GM18873 (cell line): ENCODE measurements around the gene EML6.

Experiments
- ATAC-seq: cut with Tn5 transposase; IDR thresholded peaks from one replicate; pipeline ENCODE4 v1.9.1; 2021; ENCODE audit warnings: mild to moderate bottlenecking, moderate library complexity, moderate number of reproducible peaks; ENCODE audit not compliant: unreplicated experiment, low FRiP score

EML6 gene

DNA sequence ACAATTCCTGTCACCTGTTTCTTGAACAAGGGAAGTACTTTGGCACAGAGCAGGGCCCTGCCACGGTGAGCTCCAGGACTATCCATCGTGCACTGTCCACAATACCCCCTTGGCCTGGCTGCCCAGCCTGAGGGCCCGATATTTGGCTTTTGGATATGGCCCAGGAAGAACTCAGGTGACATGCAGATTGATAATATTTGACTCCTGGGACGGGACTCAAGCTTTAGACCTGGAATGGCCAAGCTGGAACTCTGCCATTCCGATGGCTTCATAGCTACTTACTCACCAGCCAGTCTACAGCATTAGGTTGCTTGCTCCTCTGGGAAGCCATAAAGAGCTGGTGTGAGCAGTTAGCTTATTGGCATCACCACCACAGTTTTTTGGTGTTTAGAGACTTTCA lies 26.6 kb downstream of the EML6 start:
- no peak for ATAC-seq

DNA sequence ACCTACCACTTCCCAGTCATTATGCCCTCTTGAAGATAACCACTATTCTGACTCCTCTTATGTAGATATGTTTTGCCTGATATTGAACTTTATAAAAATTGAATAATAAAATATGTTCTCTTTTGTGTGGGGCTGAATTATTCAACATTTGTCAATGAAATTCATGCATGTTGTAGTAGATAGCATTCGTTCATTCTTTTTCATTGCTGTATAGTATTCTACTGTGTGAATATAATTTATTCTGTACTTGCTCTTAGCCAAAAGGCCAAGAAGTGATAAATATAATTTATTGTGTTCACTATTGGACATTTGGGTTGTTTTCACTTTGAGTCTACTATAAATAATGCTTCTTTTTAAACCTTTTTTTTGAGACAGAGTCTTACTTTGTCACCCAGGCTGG lies 29.0 kb downstream of the EML6 start:
- no peak for ATAC-seq

DNA sequence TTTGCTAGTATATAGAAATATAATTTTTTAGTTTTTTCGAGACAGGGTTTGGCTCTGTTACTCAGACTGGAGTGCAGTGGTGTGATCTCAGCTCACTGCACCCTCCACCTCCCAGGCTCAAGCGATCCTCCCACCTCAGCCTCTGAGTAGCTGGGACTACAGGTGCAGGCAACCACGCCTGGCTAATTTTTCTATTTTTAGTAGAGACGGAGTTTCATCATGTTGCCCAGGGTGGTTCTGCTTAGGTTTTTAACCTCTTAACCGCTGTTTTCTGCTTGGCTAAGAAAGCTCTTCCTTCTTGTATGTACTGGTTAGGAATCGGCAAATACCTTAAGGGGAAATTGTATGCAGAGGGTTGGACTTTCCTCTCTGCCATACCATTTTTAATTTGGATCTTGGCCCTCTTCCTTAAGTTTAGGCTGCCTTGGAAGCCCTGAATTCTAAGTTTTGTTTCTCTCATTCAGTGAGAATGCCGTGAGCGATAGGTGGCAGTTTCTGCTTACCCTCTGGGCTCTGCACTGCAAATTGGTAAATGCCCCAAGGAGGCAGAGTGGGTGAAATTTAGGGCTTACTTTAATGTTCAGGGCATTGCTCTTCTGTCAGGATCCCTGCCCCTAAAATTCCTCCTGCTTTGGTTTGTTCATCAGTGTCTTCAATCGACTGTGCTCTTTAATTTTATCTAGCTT lies 32.3 kb downstream of the EML6 start:
- peak; percentile 71 for ATAC-seq

DNA sequence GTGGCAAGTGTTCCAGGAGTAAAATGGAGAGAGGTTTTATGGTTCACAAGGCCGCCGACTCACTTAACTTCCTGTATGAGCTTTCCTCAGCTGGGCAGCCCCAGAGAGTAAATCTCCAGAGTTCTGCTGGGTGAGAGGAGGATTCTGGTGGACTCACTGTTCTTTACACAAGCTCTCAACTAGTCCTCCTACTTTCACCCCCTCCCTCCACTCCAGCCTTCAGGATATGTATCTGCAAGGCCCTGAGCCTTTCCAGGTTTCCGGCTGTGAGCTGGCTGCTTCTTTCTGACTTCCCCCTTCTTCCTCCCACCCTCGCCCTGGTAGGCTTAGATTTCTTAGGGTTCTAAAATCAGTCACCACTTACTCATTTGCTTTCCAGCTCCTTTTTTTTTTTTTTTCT lies 34.0 kb downstream of the EML6 start:
- ATAC-seq: no peak

DNA sequence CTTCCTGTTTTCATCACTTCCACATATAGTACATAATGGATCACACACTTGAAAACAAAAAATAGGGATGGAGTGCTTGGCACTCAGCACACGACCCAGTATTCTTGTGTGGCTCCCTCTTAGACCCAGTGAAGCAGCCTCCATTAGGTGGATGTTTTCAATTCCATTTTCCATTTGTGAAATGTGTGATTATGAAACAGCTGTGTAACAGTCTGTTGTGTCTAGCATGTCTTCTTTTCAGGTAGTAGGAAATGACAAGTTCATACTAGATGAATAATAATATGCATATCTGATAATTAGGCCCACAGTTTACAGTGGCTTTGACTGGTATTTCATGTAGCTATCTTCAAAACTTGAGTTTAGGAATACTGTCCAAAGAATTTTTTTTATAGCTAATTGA lies 35.5 kb downstream of the EML6 start:
- no peak for ATAC-seq

DNA sequence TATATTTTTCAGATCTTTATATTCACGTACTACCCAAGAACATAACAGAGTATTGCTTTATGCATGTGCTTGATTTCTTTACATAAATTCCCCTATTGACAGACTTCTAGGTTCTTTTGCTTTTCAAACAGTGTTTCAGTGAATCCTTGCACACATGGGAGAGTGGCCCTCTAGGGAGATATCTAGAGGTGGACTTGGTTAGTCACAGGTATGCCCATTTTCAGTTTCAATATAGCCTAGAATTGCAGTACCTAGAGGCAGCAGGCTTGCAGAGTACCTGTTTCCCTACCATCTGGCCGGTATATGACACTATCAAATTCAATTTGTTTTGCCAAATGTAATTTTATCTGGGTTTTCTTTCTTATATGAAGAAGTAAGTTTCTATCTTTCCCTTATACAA lies 36.8 kb downstream of the EML6 start:
- ATAC-seq: no peak

DNA sequence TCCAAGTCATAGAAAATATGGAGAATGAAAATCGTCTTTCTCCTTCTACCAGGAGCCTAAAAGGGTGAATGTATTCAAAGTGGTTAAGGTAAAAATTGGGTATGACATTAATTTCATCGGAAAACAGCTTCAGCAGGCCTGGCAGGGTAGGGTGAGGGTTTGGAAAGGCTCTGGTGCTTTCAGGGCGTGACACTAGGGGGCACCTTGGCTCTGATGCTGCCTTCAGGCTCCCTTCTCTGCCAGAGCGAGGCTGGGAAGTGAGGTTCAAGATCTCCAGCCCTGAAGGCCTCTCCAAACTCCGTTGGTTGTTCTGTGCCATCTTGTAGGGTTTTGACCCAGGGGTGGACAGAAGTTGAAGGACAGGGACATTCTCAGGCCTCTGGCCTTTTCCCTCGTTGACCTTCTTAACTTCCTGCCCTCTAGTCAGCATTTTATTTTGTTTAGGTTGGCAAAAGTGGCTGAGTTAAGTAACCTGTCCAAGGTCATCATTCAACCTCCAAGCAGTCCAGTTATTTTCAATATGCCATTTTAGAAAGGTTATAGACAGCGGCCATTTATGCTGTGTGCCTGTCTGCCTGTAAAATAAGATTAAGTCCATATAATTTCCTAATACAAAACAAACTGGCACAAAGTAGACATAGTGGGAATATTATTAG lies 40.3 kb downstream of the EML6 start:
- no peak for ATAC-seq

DNA sequence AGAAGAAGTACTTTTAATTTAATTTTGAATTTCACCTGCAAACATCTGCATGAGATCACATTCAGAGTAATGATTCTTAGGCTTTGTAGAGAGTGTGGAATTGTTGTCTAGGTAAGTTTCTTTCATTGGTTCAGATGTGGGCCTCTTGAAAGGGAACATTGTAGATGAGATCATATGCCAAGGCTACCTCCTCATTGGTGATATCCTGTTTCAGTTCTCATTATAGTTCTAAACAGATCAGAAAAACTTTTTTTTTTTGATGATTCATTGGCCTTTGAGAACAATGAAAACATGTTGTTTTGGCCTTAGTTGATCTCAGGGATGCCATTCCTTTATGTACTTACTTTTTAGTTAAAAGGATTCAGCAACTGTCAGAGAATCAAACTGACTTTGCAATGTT lies 44.5 kb downstream of the EML6 start:
- ATAC-seq: no peak

DNA sequence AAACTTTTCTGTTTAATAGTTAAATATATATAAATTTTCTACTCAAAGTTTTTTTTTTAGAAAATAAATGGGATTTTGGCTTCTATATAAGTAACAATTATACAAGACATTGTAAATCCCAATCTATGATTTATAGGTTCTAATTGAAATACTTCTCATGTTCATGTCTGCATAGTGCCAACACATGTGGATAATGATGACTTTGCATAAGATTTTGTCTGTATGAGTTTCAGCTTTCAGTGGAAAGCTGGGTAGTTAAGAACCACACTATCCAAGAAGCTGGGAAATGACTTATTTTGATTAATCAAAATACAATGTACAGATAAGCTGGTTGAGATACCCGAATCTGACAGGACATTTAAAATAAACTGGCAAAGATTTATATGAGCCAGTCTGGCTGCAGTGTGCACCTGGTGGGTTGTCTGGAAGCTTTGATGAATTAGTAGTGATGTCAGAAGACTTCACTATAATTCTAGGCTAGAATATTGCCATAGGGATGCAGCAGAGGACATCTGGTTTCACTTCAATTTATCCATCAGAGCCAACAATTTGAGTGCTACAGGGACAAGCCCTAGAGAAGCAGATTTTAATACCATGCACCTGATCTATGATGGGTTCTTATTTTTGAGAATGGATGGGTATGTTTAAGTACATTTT lies 45.4 kb downstream of the EML6 start:
- no peak for ATAC-seq

DNA sequence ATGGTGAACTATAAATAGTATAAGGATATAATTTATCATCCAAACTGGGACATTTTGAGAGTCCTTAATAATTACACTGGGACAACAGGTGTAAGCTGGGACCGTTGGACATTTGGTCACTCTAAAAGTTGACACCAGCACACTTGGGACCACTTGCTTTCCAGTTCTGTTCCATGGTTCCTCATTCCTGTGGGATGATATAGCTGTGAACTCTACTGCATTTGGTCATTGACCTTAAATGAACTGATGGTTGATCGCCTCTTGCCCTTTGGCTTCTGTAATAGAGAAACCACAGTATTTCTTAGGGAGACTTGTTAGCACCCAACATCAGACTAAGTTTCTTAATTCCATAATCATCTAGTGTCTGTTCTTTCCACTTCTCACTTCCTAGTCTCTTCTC lies 46.7 kb downstream of the EML6 start:
- no peak for ATAC-seq

DNA sequence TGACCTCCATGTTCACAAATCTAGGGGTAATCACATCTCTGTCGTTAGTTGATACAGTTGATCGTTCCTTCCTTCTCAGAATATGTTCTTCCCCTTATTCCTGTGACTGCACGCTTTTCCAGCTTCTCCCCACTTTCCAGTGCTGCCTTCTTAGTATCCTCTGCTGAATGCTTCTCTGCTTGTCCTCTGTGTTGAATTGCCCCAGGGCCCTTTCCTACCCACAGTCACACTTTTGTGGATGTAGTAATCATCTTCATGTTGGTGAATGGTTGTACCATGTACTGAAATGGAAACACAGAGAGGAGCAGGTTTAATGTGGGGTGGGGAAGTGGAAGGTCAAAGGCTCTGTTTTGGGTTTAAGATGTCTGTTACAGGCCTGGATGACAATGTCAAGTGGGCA lies 47.2 kb downstream of the EML6 start:
- no peak for ATAC-seq

DNA sequence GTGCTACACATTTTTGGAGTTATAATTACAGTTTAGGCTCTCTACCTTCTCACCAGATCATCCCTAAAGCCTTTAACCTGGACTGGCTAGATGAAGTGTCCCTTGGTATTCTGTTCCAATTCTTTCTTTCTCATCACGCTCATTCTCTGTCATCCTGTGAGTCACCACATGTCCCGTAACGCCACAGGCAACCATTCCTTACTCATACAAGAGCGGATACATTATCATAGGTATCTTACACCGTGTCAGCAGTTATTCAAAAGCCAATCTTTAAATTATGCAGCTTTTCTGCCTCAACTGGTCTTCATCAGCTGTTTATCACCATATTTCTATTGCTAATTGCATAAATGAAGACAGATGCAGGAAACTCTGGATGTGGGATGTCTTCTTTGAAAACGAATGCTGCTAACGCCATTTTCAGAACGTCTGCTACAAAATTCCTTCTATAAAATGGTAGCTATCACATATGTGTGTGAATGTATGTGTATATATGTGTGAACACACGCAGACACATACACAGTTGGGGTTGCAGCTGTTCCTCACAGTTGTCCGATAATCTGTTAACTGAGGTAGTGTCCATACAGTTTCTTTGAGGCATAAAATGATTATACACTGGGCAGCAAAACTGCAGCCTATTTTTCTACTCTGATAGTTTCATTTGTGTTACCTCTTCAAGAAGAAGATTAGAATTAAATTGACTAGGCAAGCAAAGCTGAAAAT lies 47.9 kb downstream of the EML6 start:
- ATAC-seq: no peak

DNA sequence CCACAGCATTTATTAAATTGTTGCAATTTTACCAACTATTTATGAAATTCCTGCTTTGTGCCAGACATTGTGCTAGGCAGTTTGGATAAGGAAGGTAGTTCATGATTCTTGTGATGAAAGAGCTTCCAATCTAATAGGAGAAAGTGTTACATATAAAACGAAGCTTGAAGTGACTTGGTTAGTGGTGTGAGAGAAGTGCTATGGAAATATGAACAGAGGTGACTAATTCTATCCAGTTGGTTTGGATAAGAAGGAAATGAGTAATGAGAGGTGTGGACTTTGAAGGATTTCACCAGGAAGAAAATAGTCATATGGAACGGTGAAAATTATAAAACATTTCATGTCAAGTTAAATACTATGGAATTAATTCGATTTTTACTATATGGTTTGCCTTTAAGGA lies 48.6 kb downstream of the EML6 start:
- ATAC-seq: no peak

DNA sequence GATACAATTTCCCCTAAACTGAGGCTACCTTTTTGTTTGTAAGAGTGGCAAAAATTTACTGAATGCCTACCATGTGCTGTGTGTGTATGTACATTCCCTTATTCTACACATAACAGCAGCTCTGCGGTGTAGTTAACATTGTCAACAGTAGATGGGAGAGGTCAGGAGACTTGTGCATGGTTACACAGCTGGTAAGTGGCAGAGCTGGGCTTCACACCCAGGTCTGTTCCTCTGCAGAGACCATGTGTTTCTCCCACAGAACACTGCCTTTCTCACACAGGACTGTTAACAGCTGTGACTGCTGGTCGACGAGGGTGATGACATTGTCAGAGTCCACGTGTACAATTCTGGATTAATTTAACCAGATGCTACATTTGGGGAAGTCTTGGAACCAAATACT lies 49.1 kb downstream of the EML6 start:
- ATAC-seq: no peak

DNA sequence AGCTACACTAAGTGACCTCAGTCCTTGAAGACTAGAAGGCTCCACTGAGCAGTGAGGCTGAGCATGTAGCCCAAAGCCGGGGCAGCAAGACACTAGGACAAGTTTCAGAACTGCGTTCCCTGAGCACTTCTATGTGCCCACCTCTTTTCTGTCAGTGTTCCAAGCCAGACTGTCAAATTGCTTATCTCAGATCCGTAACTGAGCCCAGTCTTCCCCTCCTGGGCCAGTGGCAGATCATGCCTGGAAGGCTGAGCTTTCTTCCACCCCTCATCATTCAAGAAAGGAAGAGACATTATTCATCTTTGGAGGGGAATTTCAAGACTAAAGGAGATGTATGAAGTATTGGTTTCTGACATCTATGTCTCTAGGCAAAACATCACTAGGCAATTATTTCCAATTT lies 49.8 kb downstream of the EML6 start:
- no peak for ATAC-seq

DNA sequence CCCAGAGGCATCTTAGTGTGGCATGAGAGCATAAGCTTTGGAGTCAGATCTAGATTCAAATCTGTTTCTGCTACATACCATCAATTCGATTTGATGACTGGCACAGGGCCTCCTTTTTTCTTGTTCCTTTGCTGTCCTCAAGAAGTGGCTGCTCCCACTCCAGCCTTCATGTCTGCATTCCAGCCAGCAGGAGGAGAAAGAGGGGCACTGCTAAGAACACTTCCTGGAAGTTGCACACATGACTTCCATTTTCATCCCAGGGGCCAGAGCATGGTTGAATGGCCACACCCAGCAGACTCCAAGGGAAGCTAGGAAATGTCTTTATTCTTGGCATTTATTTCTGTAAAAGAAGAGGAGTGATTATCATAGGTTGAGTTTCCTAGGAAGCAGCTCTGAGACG lies 50.4 kb downstream of the EML6 start:
- no peak for ATAC-seq

DNA sequence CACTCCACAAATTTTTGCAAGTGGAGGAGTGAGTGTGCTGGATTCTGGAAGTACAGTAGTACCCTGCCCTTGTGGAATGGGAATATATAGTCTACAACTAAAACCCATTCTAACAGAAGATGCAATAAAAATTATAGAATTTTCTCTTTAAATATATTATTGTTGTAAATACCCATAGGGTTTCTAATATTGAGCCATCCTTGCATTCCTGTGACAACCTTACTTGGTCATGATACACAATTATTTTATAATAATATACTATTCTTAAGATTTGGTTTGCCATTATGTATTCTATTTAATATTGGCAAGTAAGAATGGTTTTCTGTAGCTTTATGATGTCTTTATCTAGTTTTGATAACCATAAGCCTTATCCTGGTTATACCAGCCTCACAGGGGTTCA lies 52.2 kb downstream of the EML6 start:
- no peak for ATAC-seq

DNA sequence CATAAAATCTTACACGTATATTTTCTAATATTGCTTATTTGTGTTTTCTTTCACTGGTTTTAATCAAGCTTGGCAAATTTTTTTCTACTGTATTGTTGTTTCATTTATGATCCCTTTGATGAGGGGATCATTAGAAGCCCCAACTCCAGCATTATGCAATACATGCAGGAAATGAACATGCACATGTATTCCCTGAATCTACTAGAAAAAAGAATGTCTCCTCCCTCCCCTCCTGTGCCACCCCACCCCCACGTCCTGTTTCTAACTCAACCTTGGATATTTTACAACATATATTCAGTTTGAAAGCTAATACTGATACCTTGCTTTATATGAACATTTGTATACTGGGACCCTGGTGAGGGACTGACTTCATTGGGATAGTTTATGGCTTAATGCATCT lies 53.0 kb downstream of the EML6 start:
- ATAC-seq: no peak

DNA sequence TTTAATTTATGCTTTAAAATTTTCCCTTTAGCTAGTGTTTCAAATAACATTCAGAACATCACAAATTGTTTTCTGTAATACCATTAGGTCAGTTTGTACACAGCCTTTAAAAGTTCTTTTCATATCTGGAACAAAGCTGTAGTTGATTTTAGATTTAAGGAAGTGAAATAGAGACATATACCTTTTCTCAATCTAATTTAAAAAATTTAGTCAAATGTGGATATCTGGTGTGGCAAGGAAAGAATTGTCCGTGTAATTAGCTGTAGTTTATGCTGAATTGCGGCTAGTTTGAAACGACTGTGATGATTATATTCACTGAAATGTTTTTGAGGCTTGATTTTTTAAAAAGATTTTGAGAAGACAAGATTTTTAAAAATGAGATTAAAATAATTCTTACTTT lies 59.9 kb downstream of the EML6 start:
- no peak for ATAC-seq

DNA sequence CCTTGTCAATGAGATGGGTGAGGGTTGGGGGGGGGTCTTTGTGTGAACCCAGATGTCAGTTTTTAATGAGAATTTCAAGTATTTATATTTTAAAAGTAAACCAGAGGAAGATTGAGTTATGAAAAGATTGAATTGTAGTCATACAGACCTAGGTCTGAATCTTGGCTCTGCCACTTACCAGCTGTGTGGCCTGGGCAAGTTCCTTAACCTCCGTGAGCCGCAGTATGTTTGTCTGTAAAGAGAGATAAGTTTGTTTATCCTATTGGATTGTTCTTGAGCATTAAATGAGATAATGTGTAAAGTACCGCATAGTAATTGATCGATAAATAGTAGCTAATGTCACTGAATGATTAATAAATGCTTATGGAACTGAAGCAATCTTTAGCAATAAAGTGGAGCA lies 63.8 kb downstream of the EML6 start:
- no peak for ATAC-seq

DNA sequence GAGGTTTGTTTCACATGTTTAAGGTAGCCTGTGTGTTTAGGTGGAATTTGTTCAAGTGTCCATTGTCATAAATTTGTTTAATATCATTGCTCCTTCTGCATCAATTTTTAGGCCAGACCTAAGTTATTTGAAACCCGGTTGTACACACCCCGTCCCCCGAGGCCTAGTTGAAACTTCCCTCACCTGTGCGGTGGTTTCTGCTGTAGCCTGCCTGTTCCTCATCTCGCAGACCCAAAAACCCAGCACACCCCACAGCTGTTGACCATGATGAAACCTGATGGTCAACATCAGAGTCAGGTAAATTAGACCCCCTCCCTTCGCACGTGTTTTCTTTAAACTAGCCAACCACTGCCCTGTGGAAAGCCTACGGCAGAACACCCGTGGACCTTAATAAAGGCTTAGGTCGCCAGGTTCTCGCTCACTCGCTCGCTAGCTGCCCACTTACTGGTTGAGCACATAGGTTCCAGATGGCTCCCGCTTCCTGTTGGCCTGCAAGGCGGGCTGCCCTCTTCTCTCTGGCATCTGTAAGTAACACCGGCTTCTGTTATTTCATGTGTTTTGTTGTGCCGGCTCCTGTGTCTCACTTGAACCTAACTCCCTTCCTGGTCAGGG lies 64.4 kb downstream of the EML6 start:
- no peak for ATAC-seq
